H9 (cell line): ENCODE measurements around the gene LRMDA. TPM values are rescaled to one million over a fixed set of nuclear protein-coding genes. Genes with fewer than 3 reads are reported as not detected.

Source experiments
- DNase-seq: peaks from one replicate; pipeline ENCODE4 v3.0.0-alpha.2; 2017
- H2AFZ ChIP-seq: one replicate; pipeline ENCODE4 v1.6.1; 2013; ENCODE audit warnings: mild to moderate bottlenecking, low read length, control low read depth, moderate library complexity
- H2AK5ac ChIP-seq: 2 replicates; pipeline ENCODE4 v1.6.1; 2013; ENCODE audit warnings: low read length, control low read depth, mixed read lengths; ENCODE audit not compliant: insufficient read length
- H2BK120ac ChIP-seq: one replicate; pipeline ENCODE4 v1.6.1; 2013; ENCODE audit warnings: low read depth, mild to moderate bottlenecking, low read length, control low read depth, inconsistent platforms; ENCODE audit not compliant: poor library complexity, severe bottlenecking
- H2BK12ac ChIP-seq: 2 replicates; pipeline ENCODE4 v1.6.1; 2013; ENCODE audit warnings: low read length, control low read depth, mixed read lengths, low read depth; ENCODE audit not compliant: insufficient read length
- H2BK15ac ChIP-seq: 2 replicates; pipeline ENCODE4 v1.6.1; 2013; ENCODE audit warnings: low read depth, low read length, control low read depth
- H2BK20ac ChIP-seq: one replicate; pipeline ENCODE4 v1.6.1; 2013; ENCODE audit warnings: low read depth, mild to moderate bottlenecking, low read length, control low read depth, inconsistent platforms; ENCODE audit not compliant: poor library complexity, severe bottlenecking
- H2BK5ac ChIP-seq: 2 replicates; pipeline ENCODE4 v1.6.1; 2013; ENCODE audit warnings: low read length, control low read depth, mixed read lengths; ENCODE audit not compliant: insufficient read length
- H3K14ac ChIP-seq: 2 replicates; pipeline ENCODE4 v1.6.1; 2013; ENCODE audit warnings: low read length, control low read depth; ENCODE audit not compliant: insufficient read depth
- H3K18ac ChIP-seq: 2 replicates; pipeline ENCODE4 v1.6.1; 2013; ENCODE audit warnings: low read depth, mild to moderate bottlenecking, mixed read lengths, low read length, control low read depth; ENCODE audit not compliant: insufficient read length
- H3K23ac ChIP-seq: 2 replicates; pipeline ENCODE4 v1.6.1; 2013; ENCODE audit warnings: low read length, control low read depth, mixed read lengths, low read depth; ENCODE audit not compliant: insufficient read length
- H3K23me2 ChIP-seq: 2 replicates; pipeline ENCODE4 v1.6.1; 2013; ENCODE audit warnings: low read depth, mild to moderate bottlenecking, mixed read lengths, low read length, control low read depth; ENCODE audit not compliant: insufficient read length, poor library complexity, severe bottlenecking
- H3K27ac ChIP-seq: 2 replicates; pipeline ENCODE4 v1.5.1; 2013; ENCODE audit warnings: low read length, control low read depth, mixed read lengths, low read depth; ENCODE audit not compliant: insufficient read length
- H3K27me3 ChIP-seq: 2 replicates; pipeline ENCODE4 v1.6.1; 2013; ENCODE audit warnings: low read length, control low read depth, inconsistent platforms; ENCODE audit not compliant: insufficient read depth
- H3K4ac ChIP-seq: 2 replicates; pipeline ENCODE4 v1.6.1; 2013; ENCODE audit warnings: low read depth, mild to moderate bottlenecking, control low read depth, inconsistent platforms, low read length, moderate library complexity
- H3K4me1 ChIP-seq: 2 replicates; pipeline ENCODE4 v1.6.1; 2013; ENCODE audit warnings: low read length, control low read depth, inconsistent platforms; ENCODE audit not compliant: insufficient read depth
- H3K4me2 ChIP-seq: 2 replicates; pipeline ENCODE4 v1.6.1; 2013; ENCODE audit warnings: low read length, control low read depth, mixed read lengths; ENCODE audit not compliant: insufficient read length, insufficient read depth
- H3K56ac ChIP-seq: 2 replicates; pipeline ENCODE4 v1.6.1; 2013; ENCODE audit warnings: low read depth, mild to moderate bottlenecking, mixed read lengths, low read length, control low read depth; ENCODE audit not compliant: insufficient read length
- H3K79me1 ChIP-seq: 2 replicates; pipeline ENCODE4 v1.6.1; 2013; ENCODE audit warnings: low read depth, mild to moderate bottlenecking, moderate library complexity, low read length, control low read depth, inconsistent platforms; ENCODE audit not compliant: insufficient read depth, poor library complexity, severe bottlenecking
- H3K79me2 ChIP-seq: 2 replicates; pipeline ENCODE4 v1.6.1; 2013; ENCODE audit warnings: low read length, control low read depth, inconsistent platforms; ENCODE audit not compliant: insufficient read depth
- H3K9ac ChIP-seq: 2 replicates; pipeline ENCODE4 v1.6.1; 2013; ENCODE audit warnings: low read length, control low read depth, mixed read lengths; ENCODE audit not compliant: insufficient read length; ENCODE audit errors: extremely low read depth
- H3K9me3 ChIP-seq: one replicate; pipeline ENCODE4 v1.6.1; 2013; ENCODE audit warnings: low read depth, low read length, inconsistent platforms; ENCODE audit not compliant: control insufficient read depth
- H3T11ph ChIP-seq: one replicate; pipeline ENCODE4 v1.6.1; 2013; ENCODE audit warnings: mild to moderate bottlenecking, low read length, control low read depth, inconsistent platforms
- H4K20me1 ChIP-seq: one replicate; pipeline ENCODE4 v1.6.1; 2013; ENCODE audit not compliant: control insufficient read depth, insufficient read length, insufficient read depth
- H4K5ac ChIP-seq: 2 replicates; pipeline ENCODE4 v1.6.1; 2013; ENCODE audit warnings: low read depth, mild to moderate bottlenecking, mixed read lengths, low read length, control low read depth; ENCODE audit not compliant: insufficient read length
- H4K8ac ChIP-seq: replicated peaks from 2 replicates; pipeline ENCODE4 v1.6.1; 2013; ENCODE audit warnings: low read length, control low read depth, mixed read lengths, low read depth; ENCODE audit not compliant: insufficient read length
- H4K91ac ChIP-seq: 2 replicates; pipeline ENCODE4 v1.6.1; 2013; ENCODE audit warnings: low read depth, mild to moderate bottlenecking, moderate library complexity, mixed read lengths, low read length, control low read depth; ENCODE audit not compliant: insufficient read length
- H3K27ac Mint-ChIP-seq, 3 experiments: 2 replicates in 2 of 3; 3 replicates in 1 of 3; pipeline ENCODE4 v1.8.0; 2020 to 2021; ENCODE audit warnings: mixed read lengths in 3 of 3, mild to moderate bottlenecking in 1 of 3, moderate library complexity in 1 of 3
- H3K27me3 Mint-ChIP-seq: 2 replicates; pipeline ENCODE4 v1.8.0; 2021; ENCODE audit warnings: low read depth, mild to moderate bottlenecking, moderate library complexity, mixed read lengths
- H3K36me3 Mint-ChIP-seq, 3 experiments: 2 replicates in 2 of 3; 3 replicates in 1 of 3; pipeline ENCODE4 v1.8.0; 2020 to 2021; ENCODE audit warnings: low read depth in 3 of 3, mixed read lengths in 3 of 3; ENCODE audit not compliant: insufficient read depth in 1 of 3
- H3K4me1 Mint-ChIP-seq, 2 experiments: 2 replicates each; pipeline ENCODE4 v1.8.0; 2020; ENCODE audit warnings: mixed read lengths in 2 of 2
- H3K4me3 Mint-ChIP-seq, 2 experiments: 2 replicates in 1 of 2; 3 replicates in 1 of 2; pipeline ENCODE4 v1.8.0; 2020 to 2021; ENCODE audit warnings: mild to moderate bottlenecking in 2 of 2, mixed read lengths in 2 of 2, moderate library complexity in 1 of 2
- H3K9me3 Mint-ChIP-seq, 2 experiments: 2 replicates in 1 of 2; 3 replicates in 1 of 2; pipeline ENCODE4 v1.8.0; 2020; ENCODE audit warnings: mild to moderate bottlenecking in 2 of 2, mixed read lengths in 2 of 2, moderate library complexity in 1 of 2
- WGBS: extraction: QIAGEN DNeasy Blood & Tissue Kit; methylation state at CpG from one replicate; pipeline ENCODE4 v1.1.7; 2013; ENCODE audit warnings: missing lambda C conversion rate, low lambda C conversion rate, mixed read lengths; ENCODE audit not compliant: insufficient read length; ENCODE audit errors: extremely low coverage; 5-methylcytosine and 5-hydroxymethylcytosine counted together
- total RNA-seq: library from RNA; stranded (reverse); gene quantifications from 2 replicates; pipeline ENCODE4 v1.2.1, GENCODE V29; 2021
- TF ChIP-seq, protein P1 (sequence below): fragments of 200-600 bp; sonication (generic); conservative IDR thresholded peaks from 3 replicates; pipeline ENCODE4 v1.8.0; 2021; ENCODE audit warnings: antibody characterized with exemption, mild to moderate bottlenecking

Gene LRMDA
- total RNA-seq, 1 experiment from 2014 or later: 1.8 TPM

DNA sequence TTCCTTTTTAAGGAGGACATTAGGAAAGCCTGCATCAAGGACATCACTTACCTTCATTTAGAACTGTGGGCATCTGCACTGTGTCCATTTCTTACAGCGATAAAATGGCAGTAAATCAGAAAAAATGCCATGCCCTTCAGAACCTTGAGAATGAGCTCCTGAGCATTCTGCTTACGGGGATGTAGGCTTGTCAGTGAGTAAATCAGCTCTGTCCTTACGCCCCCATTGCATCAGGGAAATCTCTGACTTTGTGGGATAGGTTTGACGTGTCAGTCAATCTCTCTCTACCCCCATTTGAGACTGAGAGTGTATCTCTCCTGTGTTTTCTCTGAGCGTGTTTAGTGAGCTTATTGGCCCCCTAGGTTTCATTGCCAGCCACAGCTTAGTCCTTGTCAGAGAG is 837.1 kb downstream of the LRMDA start:
- no peak overlapping the region for H3K4me2 ChIP-seq
- H3T11ph ChIP-seq: no peak overlapping the region
- no peak overlapping the region for H2BK120ac ChIP-seq
- no peaks in the 10 kb centered on the region for H3K79me1 ChIP-seq
- no peaks in the 10 kb centered on the region for H3K27me3 ChIP-seq
- H3K4ac ChIP-seq: no peak overlapping the region
- no peak overlapping the region for H4K8ac ChIP-seq
- H3K14ac ChIP-seq: no peak overlapping the region
- no peak overlapping the region for H3K23ac ChIP-seq
- Mint-ChIP-seq H3K27ac (no peak overlapping the region), H3K4me1 (peaks cover 24 to 27% of the 10 kb centered on the region in 2 experiments), H3K36me3 (peaks cover 0 to 2% (median 0%) of the 10 kb centered on the region in 3 experiments; a peak in 1 of 7 replicates), H3K9me3 (no peaks in the 10 kb centered on the region; a peak in 1 of 5 replicates), H3K27me3 (no peaks in the 10 kb centered on the region), H3K4me3 (no peak overlapping the region)
- H4K91ac ChIP-seq: no peak overlapping the region
- DNase-seq: no peak
- no peaks in the 10 kb centered on the region for H4K20me1 ChIP-seq
- H3K23me2 ChIP-seq: no peaks in the 10 kb centered on the region
- H2AK5ac ChIP-seq: no peak overlapping the region
- no peak overlapping the region for H2BK5ac ChIP-seq
- no peak overlapping the region for H2BK15ac ChIP-seq
- peaks cover 6% of the 10 kb centered on the region for H3K4me1 ChIP-seq
- H3K18ac ChIP-seq: no peak overlapping the region
- H3K9me3 ChIP-seq: no peaks in the 10 kb centered on the region
- TF ChIP-seq, protein P1, sequence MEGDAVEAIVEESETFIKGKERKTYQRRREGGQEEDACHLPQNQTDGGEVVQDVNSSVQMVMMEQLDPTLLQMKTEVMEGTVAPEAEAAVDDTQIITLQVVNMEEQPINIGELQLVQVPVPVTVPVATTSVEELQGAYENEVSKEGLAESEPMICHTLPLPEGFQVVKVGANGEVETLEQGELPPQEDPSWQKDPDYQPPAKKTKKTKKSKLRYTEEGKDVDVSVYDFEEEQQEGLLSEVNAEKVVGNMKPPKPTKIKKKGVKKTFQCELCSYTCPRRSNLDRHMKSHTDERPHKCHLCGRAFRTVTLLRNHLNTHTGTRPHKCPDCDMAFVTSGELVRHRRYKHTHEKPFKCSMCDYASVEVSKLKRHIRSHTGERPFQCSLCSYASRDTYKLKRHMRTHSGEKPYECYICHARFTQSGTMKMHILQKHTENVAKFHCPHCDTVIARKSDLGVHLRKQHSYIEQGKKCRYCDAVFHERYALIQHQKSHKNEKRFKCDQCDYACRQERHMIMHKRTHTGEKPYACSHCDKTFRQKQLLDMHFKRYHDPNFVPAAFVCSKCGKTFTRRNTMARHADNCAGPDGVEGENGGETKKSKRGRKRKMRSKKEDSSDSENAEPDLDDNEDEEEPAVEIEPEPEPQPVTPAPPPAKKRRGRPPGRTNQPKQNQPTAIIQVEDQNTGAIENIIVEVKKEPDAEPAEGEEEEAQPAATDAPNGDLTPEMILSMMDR: no peak
- no peak overlapping the region for H2BK20ac ChIP-seq
- H2BK12ac ChIP-seq: no peak overlapping the region
- WGBS: no CpG with 5 or more reads among the region's 5 CpGs
- H2AFZ ChIP-seq: no peak overlapping the region
- H3K79me2 ChIP-seq: no peaks in the 10 kb centered on the region
- H3K9ac ChIP-seq: no peak overlapping the region
- no peak overlapping the region for H3K56ac ChIP-seq
- H3K27ac ChIP-seq: no peak overlapping the region
- no peak overlapping the region for H4K5ac ChIP-seq
